Epidermal melanocyte (primary cell): ENCODE data around the gene CACNG8.

Experiments used
- DNase-seq: peaks from one replicate; pipeline ENCODE4 v3.0.0; 2011; ENCODE audit warnings: low spot score; ENCODE audit not compliant: insufficient read length

The CACNG8 gene

DNA sequence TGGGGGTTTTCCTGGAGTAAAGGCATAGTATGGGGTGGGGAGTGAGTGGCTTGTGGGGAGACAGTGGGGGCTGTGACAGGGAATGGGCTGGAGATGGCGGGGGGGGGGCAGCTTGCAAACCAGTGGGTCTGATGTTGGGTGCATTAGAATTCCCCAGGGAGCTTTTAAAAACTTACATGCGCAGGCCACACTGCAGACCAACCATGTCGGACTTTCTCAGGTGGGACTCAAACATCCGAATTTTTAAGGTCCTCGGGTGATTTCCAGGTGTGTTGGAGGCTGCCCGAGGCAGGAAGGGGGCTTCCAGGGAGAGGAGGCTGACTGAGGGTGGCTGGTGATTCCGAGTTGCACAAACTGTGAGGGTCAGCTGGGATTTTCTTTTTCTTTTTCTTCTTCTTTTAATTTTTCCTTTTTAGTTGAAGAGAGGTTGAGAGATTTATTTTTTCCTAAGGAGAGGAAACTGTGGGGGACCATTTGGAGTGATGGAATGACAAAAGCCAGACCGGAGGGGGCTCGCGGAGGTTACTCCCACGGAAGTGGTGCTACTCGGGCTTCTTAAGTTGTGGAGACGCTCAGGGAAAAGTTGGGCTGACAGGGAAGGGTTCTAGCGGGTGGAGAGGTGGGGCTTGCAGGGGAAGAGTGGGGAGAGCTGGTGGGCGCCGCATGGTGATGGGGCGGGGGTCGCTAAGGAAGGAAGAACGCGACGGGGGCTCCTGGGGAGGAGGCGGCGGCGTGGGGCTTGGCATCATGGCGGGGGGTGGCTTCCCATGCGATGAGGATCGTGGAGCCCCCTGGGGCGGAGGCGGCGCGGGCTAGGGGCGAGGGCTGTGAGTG, 997 bp upstream of the CACNG8 start:
- no peak for DNase-seq

DNA sequence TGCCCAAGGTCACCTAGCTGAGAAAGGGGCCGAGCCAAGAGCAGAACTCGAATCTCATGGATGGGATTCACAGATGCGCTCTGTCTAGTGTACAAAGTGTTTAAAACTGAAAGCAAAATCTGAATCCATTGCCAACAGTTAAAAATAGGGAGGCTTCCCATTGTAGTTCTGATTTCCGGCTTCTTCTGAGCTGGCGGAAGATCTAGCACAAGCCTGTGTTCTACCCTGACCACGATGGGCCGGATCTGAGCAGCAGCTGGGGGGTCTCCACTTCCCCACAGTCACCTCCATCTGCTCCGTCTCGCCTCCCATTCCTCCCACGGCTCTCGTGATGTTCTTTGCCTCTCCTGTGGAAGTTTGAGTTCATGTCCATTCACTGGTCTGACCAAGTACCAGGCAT, 2.4 kb downstream of the CACNG8 start:
- no peak for DNase-seq

- DNase-seq: no peak
These were observed 4.2 kb downstream of the CACNG8 start for GRCh38 chr19:53966931-53967330.

GRCh38 chr19:53969366-53969765, 6.6 kb downstream of the CACNG8 start:
- DNase-seq: no peak

GRCh38 chr19:53971673-53972072, 8.9 kb downstream of the CACNG8 start:
- DNase-seq: no peak

DNA sequence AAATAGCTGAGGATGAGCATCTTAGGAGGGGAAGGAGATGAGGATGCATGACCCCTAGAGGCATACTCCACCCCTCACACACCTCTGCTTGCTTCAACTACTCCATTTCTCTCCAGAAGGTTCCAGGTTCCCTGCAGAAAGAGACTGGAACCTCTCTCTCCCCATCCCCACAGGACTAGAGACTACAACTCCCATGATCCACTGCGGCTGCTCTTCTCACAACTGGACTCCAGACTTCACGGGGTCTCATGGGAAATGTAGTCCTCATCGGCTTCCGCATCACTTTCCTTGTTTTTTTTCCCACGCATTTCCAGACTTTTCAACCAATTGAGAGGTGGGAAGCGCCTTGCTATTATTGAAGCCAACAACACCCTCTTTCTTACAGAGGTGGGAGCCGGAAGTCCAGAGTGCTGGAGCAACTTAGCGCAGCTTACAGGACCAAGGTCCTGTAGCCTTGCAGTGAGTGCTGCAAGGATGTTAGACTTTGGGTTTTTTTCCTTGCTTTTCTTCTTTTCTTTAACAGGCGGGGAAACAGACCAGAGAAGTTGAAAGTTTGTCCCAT, 14.8 kb downstream of the CACNG8 start:
- peak; percentile 81 for DNase-seq

DNA sequence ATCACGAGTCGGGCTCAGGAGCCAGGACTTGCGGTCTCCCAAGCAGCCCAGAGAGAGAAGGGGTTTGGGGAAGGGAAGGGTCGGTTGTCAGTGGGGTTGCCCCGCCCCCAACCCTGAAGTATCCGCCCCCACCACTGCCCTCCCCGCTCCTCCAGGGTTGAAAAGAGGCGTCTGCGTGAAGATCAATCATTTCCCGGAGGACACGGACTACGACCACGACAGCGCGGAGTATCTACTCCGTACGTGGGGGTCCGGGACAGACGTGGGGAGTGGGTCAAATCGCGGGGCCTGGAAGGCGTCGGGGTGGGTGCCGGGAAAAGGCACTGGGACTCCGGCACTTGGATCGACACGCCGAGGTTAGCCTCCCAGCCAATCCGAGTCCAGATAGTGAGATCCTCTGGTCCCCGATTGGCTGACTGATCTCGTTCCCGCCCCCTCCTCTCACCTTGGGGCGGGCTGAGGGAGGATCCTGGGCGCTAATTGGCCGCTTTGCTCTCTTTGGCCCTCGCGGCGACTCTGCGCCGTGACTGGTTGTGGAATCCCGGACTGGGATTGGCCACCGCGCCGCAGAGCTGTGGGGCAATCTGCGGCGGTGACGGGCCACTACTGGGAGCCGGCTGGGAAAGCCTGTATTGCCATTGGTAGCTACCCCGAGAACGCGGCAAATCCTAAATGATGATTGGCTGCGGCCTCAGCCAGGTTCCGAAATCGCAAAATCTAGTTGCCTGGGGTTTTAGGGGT, 15.4 kb downstream of the CACNG8 start:
- peak; percentile 54 for DNase-seq

- DNase-seq: no peak
These were observed 16.5 kb downstream of the CACNG8 start for GRCh38 chr19:53978975-53979801.

- DNase-seq: no peak
These were observed 18.0 kb downstream of the CACNG8 start for GRCh38 chr19:53980539-53981375.

GRCh38 chr19:53981376-53981951, 18.7 kb downstream of the CACNG8 start:
- no peak for DNase-seq

GRCh38 chr19:53982001-53982451, 19.3 kb downstream of the CACNG8 start:
- DNase-seq: no peak

GRCh38 chr19:53982611-53983010, 19.9 kb downstream of the CACNG8 start:
- no peak for DNase-seq

GRCh38 chr19:53983457-53984289, 20.9 kb downstream of the CACNG8 start:
- no peak for DNase-seq

GRCh38 chr19:53985863-53986262, 23.1 kb downstream of the CACNG8 start:
- DNase-seq: no peak

GRCh38 chr19:53988981-53989380, 26.2 kb downstream of the CACNG8 start:
- peak; percentile 4 for DNase-seq

DNA sequence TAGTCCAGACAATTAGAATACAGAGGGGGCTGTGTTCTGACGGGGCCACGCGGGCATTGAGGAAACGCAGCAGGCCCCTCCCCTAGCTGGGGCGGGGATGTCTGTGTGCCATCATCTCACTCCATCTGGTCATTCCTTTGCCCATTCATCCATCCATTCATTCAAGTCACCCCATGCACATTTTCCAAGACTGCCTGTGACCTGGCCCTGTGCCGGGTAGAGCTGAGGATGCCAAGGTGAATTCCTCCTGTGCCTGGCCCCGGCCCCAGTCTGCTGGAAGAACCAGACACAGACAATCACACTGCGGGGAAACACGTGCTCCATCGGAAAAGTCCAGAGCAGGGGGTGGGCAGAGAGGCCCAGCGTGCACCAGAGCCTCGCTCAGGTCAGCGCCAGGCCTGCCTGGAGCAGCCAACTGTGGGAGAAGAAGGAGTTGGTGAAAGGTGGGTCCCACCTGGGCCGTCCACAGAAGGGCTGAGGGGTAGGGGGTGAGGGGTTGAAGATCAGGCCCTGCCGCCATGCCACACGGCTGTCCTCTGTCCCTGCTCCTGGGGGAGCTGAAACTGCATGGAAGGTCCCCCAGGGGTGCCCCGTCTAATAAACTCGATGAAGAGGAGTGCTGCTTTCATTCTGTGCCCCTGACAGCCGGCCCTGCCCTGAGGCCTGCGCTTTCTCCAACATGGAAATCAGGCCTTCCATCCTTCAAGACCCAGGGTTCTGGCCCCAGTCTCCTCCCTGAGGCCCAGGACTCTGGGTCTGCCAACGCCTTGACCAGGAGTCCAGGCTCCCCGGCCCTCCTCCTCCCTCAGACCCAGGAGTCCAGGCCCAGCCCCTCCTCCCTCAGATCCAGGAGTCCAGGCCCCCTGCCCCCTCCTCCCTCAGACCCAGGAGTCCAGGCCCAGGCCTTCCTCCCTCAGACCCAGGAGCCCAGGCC, 27.1 kb downstream of the CACNG8 start:
- peak; percentile 13 for DNase-seq

- DNase-seq: peak; percentile 32
These were observed 28.7 kb downstream of the CACNG8 start, which contains the start of gene CACNG6 for GRCh38 chr19:53991224-53992113. CACNG6 (plus strand) TSS chr19:53991637; CDS start chr19:53992878, 1,241 bp downstream.
